HTERT RPE-1 (cell line): Measurements from ENCODE around the gene RPS6KB2.
"Not testable (repeated sequence)": the region's sequence is repeated elsewhere in the genome, so short reads cannot be mapped to it uniquely, and the experiment has no call there.

Source experiments
- in situ Hi-C: fragments of 300-500 bp; cut with MboI; formaldehyde crosslinking; loops from 4 replicates; pipeline ENCODE4 v1.14.3; 2020; ENCODE audit warnings: low sequenced_read_pairs

RPS6KB2 gene

DNA sequence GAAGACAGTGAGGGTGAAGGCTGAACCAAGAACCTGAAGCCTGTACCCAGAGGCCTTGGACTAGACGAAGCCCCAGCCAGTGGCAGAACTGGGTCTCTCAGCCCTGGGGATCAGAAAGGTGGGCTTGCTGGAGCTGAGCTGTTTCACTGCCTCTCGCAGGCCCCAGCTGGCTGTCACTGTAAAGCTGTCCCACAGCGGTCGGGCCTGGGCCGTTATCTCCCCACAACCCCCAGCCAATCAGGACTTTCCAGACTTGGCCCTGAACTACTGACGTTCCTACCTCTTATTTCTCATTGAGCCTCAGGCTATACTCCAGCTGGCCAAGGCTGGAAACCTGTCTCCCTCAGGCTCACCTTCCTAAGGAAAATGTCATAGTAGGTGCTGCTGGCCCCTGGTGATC lies 30.8 kb upstream of the RPS6KB2 start:
- in situ Hi-C loops, result no loop called here

DNA sequence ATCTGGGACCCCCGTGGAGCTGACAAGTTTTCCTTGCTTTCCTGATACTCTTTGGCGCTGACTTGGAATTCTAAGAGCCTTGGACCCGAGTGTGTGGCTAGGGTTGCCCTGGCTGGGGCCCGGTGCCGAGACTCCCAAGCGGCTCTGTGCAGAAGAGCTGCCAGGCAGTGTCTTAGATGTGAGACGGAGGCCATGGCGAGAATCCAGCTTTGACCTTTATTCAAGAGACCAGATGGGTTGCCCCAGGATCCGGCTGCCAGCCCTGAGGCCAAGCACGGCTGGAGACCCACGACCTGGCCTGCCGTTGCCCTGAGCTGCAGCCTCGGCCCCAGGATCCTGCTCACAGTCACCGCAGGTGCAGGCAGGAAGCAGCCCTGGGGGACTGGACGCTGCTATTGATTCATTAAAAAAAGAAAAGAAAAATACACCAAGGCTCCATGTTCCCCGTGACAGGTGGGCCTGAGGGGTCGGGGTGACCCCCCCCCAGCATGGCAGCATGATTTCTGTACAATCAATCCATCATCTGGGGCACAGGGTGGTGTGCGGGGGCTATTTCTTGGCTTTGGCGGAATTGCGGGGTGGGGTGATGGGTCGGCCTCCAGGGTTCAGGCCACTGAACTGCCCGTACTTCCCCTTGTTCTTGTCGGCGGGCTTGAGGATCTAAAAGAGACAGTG lies 30.2 kb upstream of the RPS6KB2 start:
- in situ Hi-C loops, result no loop called here

DNA sequence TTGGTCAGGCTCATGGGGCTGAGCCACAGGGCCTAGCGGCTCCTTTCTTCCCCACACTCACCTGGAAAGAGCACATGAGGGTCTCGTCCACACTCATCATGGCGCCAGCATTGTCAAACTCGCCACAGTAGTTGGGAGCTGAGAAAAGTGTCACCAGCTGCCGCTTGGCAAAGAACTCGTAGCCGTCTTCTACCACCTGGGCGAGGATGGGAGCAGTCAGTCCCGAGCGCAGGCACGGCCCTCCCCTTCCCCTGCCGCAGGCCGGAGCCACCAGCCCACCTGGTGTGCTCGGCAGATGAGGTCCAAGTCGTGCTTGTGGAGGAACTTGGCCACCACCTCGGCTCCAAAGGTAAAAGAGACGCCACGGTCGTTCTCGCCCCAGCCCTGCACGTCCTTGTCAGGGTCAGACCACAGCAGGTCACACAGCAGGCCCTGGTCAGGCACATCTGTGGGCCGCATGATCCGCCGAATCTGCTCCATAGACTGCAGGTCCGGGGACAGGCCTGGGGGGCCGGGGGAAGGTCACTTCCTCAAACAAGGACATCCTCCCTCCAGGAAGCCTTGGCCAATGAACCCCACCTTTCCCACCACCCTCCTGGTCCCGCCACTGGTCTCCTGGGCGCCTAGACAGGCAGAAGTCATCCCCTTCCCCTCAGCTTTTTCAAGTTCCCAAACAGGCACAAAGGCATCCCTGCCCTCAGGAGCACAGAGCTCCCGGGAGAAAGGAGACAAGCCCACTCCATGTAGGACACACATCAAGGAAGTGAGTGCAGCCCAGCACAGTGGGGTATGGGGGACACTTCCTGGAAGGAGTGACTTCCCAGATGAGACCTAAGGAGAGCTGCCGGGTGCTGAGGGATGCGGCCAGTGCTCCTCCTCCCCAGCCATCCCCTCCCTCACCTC lies 29.4 kb upstream of the RPS6KB2 start:
- in situ Hi-C loops, result no loop called here

DNA sequence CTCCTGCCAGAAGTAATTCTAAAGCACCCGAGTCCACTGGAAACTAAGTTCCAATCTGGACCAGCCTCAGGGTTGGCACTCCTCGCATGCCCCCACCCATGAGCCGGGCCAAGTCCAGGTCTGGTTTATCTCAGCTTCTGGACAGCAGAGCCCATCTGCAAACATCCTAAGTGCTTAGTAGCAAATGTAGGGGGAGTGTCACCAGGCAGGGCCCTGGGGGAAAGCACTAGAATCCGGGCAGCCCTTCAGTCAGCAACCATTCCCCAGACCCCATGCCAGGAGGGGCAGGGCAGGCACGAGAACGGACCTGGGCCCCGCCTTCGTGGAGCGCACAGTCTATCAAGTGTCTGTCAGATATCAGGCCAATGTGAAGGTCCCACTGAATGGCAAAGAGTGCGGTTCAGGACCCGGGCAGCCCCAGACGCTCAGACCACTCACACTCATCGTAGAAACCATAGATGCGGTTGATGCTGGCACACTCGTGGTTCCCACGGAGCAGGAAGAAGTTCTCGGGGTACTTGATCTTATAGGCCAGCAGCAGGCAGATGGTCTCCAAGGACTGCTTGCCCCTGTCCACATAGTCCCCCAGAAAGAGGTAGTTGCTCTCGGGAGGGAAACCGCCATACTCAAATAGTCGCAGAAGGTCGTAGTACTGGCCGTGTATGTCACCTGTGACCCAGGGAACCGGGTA lies 27.9 kb upstream of the RPS6KB2 start:
- in situ Hi-C loops, result no loop called here

DNA sequence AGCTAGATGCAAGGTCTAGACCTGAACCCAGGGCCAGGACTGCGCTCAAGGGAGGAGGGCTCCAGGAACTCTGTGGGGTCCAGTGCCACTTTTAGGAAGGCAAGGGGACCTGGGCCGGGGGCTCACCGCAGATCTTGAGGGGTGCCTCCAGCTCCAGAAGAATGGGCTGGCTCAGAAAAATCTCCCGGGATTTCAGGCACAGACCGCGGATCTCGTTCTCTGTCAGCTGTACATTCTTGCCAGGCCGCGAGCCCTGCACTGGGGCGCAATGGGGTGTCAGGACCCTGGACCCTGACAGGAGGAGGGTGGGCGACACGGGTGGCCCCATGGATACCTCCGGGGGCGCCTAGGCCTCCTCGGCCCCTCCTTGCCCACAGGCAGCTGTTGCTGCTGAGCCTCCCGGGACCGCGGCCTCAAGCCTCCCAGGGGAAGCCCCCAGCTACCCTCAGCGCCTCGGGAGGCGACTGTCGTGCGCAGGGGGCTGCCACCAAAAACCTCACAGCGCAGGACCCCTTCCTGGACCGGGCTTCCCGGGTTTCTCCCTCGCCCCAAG lies 27.3 kb upstream of the RPS6KB2 start:
- in situ Hi-C loops, result no loop called here

DNA sequence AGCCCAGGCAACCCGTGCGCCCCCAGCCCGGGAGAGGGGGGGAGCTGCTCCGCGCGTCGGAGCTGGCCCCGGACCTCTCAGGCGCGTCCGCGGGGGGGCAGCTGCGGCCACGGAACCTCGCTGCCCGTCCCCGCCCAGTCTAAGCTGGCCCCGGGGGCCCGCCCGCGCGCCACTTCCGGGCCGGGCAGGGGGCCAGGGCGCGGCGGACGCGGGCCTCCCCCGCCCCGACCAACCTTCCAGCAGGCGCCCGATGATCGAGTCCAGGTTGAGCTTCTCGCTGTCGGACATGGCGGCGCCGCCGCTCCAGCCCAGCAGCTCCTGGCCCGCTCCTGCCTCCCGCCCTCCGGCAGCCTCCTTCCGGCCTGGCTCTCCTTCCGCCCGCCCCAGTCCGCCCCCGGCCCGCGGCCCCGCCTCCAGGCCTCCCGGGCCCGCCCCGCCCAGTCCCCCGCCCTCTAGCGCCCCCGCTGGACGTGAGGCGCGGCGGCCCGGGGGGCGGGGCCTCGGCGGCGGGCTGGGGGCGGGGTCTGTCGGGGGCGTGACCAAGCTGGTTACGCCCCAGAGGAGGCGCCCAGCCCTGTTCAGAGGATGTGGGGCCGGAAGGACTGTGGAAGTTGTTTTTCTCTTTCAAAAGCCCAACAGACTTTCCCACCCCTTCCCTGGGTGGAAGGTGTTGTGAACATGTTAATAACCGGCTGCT lies 26.7 kb upstream of the RPS6KB2 start, which contains the start of gene PPP1CA:
Gene PPP1CA, minus strand, starts transcription at position 364 of the 697 bp plus-strand sequence. Its CDS starts 76 bp downstream, at position 288.
- in situ Hi-C loops, result no loop called here

DNA sequence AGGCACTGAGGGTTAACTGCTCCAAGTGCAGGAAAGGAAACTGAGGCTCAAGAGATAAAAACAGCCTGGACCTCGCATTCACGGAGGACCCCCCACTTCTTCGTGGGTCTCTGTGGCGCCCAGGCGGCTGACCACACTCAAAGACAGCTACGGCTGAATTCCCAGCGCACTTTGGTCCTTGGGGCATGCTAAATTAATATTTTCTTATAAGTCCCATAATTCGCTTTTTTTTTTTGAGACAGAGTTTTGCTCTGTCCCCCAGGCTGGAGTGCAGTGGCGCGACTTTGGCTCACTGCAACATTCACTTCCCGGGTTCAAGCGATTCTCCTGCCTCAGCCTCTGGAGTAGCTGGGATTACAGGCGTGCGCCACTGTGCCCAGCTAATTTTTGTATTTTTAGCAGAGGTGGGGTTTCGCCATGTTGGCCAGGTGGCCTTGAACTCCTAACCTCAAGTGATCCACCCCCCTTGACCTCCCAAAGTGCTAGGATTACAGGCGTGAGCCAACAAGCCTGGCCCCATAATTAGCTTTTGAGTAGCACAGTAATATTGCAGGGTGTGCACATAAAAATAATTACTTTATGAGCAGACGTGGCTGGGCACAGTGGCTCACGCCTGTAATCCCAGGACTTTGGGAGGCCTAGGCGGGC lies 26.0 kb upstream of the RPS6KB2 start:
- in situ Hi-C loops, result not testable (repeated sequence)

DNA sequence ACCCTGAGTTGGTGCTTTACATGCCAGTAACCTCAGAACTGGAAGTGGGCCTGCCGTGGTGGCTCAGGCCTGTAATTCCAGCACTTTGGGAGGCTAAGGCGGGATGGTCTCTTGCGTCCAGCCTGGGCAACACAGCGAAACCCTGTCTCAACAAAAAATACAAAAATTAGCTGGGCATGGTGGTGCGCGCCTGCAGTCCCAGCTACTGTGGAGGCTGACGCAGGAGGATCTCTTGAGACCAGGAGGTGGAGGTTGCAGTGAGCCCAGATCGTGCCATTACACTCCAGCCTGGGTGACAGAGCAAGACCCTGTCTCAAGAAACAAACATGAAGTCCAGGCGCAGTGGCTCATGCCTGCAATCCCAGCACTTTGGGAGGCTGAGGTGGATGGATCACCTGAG lies 25.2 kb upstream of the RPS6KB2 start:
- in situ Hi-C loops, result not testable (repeated sequence)

DNA sequence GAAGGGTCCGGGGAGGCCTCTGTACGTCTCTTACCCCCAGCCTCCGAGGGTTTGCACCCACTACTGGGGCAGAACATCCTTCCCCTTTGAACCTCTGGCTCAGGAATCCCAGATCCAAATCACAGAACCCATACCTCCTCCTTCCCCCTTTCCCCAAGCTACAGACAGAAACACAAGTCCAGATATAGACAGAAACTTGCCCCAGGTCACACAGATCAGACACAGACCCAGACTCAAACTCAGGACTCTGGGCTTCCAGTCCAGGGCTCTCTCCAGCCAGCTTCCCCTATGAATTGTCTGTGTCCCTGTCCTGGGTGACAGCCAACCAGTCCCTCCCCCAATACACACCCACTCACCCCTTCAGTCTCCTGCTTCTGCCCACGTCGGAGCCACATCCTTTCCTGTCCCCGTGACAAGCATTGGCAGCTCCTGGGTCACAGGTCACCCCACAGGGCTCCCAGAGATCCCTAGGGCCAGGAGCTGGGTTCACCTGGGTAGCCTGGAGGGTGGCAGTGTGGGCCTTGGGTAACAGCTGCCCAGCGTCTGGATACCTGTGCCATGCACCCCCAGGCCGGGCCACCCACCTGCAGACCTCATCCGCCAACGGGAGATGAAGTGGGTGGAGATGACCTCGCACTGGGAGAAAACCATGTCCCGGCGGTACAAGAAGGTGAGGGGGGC lies 23.6 kb upstream of the RPS6KB2 start:
- in situ Hi-C loops, result no loop called here

DNA sequence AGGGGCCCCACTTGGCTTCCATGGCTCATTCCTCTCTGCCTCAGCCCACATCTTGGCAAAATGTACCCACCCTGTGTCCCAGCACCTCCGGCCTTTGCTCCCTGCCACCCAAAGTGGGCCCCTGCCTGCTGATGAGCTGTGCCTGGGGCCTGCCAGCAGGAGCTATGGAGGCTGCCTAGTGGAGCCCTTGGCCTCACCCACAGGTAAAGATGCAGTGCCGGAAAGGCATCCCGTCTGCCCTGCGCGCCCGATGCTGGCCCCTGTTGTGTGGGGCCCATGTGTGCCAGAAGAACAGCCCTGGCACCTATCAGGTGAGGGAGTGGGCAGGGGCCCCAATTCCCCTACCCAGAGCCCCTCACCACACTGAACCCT lies 23.1 kb upstream of the RPS6KB2 start:
- in situ Hi-C loops, result no loop called here

DNA sequence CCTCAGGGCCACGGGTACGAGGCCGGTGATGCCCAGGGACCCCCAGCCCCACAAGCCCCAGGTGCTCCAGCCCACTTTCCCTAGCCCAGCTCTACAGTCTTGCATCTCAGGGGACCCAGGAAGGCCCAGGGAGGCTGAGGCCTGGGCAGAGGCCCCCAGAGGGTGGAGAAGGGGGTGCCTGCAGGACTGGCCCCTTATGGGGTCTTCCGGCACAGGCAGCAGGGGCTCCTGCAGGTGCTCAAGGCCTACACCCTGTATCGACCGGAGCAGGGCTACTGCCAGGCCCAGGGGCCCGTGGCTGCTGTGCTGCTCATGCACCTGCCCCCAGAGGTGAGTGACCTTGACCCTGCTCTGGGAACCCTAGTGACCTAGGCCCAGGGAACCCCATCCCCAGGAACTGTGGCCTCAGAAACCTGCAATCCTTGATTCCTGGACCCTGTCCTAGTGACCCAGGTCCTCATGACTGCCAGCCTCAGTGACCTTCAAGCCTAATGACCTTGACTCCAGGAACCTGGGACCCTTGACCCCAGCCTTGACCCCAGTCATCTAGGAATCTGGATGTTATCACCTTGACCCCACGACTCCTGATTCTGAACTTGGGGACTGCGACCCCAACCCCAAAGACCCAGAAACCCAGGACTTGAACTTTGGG lies 22.5 kb upstream of the RPS6KB2 start:
- in situ Hi-C loops, result no loop called here

DNA sequence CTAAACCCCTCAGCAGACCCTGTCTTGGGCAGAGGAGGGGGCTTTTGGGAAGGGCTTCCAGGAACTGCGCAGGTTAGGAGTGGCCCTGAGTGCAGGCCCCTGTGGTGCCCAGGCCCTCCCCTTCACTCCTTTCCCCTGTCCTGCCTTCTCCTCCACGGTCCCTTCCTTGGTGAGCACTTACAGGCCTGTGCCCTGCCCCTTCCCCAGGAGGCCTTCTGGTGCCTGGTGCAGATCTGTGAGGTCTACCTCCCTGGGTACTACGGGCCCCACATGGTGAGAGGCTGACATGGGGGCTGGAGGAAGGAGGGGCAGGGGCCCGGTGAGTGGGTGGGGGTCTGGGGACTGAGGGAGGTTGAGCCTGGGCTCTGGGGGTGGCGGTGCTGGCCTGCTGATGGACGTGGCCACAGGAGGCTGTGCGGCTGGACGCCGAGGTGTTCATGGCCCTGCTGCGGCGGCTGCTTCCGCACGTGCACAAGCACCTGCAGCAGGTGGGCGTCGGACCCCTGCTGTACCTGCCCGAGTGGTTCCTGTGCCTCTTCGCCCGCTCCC lies 21.8 kb upstream of the RPS6KB2 start:
- in situ Hi-C loops, result no loop called here

DNA sequence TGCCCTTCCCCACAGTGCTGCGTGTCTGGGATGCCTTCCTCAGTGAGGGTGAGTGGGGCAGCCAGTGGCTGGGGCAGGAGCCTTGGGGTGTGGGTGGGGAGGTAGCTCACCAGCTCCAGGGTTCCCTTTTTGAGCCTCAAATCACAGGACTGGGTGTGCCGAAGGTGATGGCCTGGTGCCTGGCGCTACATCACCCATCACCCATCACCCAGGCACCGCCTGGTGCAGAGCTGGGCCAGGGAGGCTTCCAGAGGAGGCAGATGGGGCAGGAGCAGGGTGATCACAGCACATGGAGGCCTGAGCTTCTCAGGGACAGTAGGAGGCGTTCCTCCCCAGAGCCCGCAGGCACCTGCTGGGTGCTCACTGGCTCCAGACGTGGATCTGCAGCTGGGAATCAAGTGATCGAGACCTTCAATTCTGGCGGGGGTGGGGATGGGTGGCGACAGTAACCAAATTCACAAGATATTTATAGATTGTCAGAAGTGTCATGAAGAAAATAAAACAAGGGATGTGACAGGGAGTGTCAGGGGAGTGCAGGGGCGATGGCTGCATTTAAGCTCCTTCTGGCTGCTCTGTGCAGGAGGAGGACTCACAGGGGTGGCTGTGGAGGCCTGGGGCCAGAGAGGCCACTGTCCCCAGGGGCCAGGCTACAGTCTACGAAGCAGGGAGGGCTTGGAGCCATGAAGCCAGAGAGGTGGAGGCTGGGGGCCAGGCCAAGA lies 21.2 kb upstream of the RPS6KB2 start:
- in situ Hi-C loops, result no loop called here

DNA sequence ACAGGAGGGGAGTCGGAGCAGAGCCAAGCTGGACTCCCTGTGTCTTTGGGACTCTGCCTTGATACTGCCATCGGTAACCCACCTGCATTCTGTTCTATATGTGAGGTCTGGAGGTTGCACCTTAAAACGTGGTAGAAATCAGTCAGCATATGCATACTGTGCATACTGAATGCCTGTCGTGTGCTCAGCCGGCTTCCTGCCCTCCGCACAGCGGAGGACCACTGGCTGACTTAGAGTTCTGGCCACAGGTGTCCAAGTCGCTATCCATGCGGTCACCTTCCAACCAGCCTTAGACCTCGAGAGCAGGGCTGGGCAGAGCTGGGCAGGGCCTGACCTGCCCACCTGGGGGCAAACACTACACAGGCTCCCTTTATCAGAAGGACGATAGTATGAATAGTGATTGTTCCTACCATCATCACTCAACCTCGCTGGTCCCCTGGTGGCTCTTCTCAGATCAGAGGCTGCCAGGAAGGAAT lies 20.6 kb upstream of the RPS6KB2 start:
- in situ Hi-C loops, result no loop called here

DNA sequence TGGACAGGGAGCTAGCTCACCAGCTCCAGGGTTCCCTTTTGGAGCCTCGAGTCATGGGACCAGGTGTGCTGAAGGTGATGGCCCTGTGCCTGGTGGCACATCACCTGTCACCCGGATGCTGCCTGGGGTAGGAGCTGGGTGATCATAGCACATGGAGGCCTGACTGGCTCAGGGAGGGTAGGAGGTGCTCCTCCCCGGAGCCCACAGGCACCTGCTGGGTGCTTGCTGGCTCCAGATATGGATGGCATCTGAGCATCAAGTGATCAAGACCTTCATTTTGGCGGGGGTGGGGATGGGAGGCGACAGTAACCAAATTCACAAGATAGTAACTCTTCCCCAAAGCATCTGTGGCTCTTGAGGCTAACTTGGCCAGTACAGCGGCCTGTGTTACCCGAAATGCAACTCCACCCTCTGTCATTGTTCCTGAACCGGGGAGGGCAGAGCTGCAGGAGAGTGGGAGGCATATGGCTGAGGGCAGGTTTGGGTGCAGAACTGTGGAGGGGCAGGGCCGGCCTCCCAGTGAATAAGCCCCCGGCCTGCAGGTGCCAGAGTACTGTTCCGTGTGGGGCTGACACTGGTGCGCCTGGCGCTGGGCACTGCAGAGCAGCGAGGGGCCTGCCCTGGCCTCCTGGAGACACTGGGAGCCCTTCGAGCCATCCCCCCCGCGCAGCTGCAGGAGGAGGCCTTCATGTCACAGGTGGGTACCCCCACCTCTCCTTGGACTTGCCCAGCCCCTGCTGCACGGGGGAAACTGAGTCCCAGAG lies 19.7 kb upstream of the RPS6KB2 start:
- in situ Hi-C loops, result no loop called here

DNA sequence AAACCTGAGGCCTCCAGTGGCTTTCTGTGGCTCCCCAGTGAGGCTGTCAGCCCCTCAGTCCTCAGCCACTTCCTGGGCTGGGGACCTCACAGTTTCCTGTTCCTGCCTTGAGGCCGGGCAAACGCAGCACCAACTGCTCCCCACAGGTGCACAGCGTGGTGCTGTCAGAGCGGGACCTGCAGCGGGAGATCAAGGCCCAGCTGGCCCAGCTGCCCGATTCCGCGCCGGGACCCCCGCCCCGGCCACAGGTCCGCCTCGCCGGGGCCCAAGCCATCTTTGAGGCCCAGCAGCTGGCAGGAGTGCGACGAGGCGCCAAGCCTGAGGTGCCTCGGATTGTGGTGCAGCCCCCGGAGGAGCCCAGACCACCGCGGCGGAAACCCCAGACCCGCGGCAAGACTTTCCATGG lies 19.0 kb upstream of the RPS6KB2 start:
- in situ Hi-C loops, result no loop called here

DNA sequence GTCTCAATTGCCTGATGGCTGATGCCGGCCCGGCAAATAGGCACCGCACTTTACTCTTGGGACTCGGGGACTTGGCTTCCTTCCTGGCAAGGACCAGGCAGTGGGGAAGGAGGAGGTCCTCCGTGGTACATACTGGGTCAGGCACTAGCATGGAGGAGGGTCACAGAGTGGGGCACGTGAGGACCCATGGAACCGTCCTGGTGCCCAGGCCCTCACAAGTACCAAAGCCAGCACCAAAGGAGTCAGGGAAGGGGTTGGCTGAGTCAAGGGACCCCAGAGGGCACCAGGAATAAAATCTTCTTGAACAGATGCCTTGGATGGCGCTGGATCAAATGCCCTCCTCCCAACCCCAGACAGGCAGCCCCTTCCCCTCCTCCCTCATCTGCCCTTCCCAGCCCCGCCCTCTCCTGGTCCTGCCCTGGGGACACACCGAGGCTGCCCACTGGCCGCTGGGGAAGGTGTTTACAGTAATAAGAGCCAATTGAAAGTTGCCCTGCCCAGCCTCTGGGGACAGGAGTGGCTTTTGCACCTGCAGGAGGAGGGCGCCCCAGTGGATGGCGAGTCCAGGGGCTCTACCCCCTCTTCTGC lies 18.4 kb upstream of the RPS6KB2 start:
- in situ Hi-C loops, result no loop called here
